Activated effector memory CD4-positive, alpha-beta T cell treated with Interleukin-2 at 50 U/mL for 16 hours (primary cell): ENCODE data around the gene CRAMP1.

Source experiments
- DNase-seq: peaks from one replicate; pipeline ENCODE4 v3.0.0-alpha.2; 2020

The CRAMP1 gene

GRCh38 chr16:1638757-1639156, 26.6 kb downstream of the CRAMP1 start:
- DNase-seq = no peak

DNA sequence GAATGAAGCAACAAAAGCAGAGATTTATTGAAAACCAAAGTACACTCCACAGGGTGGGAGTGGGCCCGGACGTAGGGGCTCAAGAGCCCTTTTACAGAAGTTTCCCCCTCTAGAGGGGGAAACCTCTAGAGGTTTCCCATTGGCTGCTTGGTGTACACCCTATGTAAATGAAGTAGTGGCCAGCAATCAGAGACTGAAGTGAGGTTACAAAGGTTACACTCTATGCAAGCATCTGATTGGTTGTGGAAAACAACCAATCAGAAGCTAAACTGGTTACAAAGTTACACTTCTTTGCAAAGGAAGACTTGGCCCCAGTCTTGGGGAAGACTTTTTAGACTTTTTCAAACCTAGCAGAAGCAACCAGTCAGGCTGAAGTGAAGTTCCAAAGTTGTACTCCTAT, 27.1 kb downstream of the CRAMP1 start:
- DNase-seq = no peak

- no peak for DNase-seq
These were observed 27.7 kb downstream of the CRAMP1 start for GRCh38 chr16:1639860-1640259.

DNA sequence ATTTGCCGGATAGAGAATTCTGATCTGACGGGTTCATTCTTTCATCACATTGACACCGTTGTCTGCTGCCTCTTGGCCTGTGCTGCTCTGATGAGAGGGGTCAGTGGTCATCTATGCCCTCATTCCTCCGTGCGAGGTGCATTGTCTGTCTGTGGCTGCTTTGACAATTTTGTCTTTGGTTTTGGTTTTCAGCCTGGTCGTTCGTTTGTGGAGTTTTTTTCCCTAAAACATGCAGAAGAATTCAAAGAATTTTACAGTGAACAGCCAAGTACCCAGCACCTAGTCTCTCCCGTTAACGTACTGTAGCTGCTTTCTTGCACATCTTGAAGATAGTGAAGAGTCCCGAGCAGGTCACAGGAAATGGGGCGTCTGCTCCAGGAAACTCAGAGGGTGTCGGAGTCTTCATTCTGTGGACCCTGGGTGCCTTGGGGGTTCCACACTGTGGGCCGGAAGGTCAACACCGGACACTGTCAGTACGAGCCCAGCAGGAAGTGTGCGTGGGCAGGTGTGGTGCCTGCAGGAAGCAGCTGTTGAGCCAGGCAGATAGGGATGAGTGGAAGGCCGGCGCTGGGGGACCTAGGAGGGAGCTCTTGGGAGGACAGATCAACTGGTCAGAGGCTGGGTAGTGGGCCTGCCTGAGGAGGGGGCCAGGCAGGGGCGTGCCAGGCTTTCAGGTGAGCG, 28.2 kb downstream of the CRAMP1 start:
- no peak for DNase-seq

DNA sequence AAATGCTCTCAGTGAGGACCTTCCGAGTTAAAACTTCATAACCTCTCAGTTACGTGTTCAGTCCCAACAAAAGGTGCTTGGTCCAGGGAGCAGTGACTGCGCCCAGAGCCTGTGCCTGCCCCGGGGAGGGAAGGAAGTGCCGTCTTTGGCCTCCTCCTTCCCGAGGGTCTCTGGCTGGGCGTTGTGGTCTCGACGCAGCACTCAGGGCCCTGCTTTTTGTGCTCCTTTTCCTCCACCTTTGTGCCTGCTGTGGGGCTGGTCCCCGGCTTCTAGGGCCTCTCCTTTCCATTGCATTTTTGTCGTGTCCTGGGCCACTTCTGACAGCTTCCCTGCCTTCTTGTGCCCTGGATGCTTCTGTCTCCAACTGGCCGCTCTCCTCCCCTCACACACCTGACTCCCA, 29.1 kb downstream of the CRAMP1 start:
- no peak for DNase-seq

- DNase-seq = no peak
These were observed 30.0 kb downstream of the CRAMP1 start for GRCh38 chr16:1642148-1642547.

GRCh38 chr16:1642753-1643152, 30.6 kb downstream of the CRAMP1 start:
- no peak for DNase-seq

DNA sequence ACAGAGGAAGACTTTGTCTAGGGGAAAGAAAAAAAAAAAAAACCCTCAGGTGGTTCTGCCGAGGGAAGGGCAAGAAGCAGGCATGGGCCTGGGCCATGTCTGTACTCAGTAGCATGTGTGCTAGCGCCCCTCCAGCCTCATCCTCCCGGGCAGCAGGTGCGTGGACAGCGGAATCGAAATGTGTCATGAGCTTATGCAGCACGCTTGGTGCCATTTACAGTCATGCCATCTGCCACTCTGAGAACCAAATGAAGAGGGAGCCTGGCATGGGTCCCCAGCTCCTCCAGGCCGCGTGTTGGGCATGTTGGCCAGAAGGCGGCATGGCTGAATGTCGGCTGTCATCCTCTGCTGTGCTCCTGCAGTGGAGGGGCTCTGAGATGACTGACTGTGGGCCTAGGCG, 31.4 kb downstream of the CRAMP1 start:
- DNase-seq = no peak

DNA sequence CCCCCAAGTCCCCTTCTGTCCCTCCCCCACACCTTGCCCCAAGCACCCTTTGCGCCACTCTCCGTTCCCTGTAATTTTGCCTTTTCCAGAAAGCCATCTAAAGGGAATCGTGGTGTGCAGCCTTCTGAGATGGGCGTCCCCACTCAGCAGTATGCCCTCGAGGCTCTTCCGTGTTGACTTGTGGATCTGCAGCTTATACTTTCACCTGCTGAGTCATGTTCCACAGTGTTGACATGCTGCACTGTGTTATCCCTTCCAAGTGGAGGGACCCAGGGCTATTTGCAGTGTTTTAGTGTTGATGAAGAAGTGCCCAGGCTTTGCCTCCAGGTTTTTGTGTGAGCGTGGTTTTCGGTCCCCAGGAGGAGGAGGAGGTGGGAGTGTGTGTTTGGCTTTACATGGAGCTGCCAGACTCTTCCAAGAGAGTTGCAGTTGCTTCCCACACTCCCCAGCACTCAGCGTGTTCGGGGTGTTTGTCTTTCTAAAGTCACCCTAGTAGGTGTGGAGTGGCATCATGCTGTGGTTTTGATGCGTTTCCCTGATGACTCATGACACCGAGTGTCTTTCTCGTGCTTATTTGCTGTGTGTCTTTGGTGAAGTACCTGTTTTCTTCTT, 33.9 kb downstream of the CRAMP1 start:
- peak; percentile 10 for DNase-seq

GRCh38 chr16:1647856-1648255, 35.7 kb downstream of the CRAMP1 start:
- no peak for DNase-seq

DNA sequence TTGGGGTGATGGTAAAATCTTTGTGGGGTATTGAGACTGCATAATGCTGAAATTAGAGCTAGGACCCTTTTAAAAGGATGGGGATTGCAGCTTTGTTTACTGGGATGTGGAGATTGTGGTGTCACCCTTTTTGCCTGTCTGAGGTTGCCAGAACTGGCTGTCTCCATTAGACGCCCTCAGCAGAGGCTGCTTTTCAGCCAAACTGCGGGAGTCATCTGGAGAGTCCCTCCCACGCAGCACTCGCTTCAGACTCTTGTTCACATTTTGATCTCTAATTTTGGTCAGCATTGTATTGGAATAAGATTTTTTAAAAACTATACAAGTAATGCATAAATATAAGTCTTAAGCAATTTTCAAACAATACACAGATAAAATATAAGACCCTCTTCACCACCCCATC, 38.0 kb downstream of the CRAMP1 start:
- DNase-seq = no peak

DNA sequence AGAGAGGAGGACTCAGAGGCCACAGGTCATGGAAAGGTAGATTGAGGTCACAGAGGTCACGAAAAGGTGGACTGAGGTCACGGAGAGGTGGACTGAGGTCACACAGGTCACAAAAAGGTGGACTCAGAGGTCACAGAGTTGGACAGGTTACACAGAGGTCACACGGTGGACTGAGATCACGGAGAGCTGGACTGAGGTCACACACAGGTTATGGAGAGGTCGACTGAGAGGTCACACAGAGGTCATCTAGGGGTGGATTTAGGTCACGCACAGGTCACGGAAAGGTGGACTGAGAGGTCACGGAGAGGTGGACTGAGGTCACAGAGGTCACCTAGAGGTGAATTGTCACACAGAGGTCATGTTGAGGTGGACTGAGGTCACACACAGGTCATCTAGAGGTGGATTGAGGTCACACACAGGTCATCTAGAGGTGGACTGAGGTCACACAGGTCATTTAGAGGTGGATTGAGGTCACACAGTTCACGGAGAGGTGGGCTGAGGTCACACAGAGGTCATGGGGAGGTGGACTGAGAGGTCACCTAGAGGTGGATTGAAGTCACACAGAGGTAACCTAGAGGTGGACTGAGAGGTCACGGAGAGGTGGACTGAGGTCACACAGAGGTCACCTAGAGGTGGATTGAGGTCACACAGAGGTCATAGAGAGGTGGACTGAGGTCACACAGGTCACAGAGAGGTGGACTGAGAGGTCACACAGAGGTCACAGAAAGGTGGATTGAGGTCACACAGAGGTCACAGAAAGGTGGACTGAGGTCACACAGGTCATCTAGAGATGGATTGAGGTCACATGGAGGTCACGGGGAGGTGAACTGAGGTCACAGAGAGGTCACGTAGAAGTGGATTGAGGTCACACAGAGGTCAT, 39.2 kb downstream of the CRAMP1 start:
- no peak for DNase-seq

DNA sequence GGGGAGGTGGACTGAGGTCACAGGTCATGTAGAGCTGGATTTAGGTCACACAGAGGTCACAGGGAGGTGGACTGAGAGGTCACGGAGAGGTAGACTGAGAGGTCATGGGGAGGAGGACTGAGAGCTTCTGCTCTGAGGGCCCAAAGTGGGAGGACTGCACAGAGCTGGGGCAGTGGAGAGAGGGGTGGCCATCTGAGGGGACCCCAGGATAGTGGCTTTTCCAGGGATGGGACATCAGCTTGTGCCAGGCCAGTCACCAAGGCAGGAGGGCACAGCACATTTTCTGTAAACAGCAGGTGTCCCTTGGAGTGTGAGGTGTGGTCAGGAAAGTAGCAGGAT, 39.8 kb downstream of the CRAMP1 start:
- DNase-seq = no peak

DNA sequence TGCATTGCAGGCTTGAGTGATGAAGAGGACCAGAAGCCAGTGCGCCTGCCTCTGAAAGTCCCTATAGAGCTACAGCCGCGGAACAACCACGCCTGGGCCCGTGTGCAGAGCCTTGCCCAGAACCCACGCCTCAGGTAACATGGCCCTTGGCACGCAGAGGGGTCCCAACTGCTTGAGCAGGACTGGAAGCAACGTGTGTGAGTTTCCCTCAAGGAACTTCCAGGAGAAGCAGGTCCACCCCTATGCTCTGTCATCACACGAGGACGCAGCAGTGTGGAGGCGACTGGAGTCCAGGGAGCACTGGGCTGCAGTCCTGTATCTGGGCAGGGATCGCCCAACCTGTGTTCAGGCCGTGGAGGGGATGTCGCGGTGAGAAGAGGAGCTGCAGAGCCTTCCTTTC, 40.9 kb downstream of the CRAMP1 start:
- DNase-seq = no peak

DNA sequence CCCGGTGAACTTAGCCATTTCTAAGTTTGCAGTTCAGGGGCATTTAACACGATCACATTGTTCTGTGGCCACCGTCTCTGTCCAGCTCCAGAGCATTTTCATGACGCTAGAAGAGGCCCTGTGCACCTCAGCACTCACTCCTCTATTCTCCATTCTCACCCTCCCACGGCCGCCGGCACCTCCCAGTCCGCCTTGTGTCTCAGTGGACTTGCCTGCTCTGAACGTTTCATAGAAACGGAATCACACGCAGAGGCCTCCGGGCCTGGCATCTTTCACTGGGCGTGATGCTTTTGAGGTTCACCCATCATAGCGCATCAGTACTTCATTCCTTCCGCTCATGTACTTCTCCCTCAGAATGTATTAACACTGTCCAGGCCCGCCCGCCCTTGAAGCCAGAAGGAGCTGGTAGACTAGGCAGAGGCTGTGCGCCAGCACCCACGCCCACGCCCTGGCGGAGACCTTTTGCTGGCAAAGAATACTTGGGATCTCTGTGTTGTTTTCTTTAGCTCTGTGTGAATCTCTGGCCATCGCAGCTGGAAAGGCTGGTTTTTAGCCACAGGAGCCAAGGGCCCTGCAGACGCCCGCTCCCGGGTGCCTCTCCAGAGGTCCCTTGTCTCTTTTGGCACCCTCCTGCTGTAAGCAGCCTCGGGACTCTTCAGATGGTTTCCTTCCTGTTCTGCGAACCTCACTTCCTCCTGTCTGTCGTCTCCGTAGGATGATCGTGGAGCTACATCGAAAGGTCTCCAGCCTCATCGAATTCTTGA, 42.5 kb downstream of the CRAMP1 start:
- DNase-seq = no peak

GRCh38 chr16:1655269-1655807, 43.2 kb downstream of the CRAMP1 start:
- DNase-seq = no peak

- no peak for DNase-seq
These were observed 44.0 kb downstream of the CRAMP1 start for GRCh38 chr16:1655909-1656807.

GRCh38 chr16:1656808-1657617, 44.9 kb downstream of the CRAMP1 start:
- DNase-seq = no peak

- no peak for DNase-seq
These were observed 45.7 kb downstream of the CRAMP1 start for GRCh38 chr16:1657841-1658240.

DNA sequence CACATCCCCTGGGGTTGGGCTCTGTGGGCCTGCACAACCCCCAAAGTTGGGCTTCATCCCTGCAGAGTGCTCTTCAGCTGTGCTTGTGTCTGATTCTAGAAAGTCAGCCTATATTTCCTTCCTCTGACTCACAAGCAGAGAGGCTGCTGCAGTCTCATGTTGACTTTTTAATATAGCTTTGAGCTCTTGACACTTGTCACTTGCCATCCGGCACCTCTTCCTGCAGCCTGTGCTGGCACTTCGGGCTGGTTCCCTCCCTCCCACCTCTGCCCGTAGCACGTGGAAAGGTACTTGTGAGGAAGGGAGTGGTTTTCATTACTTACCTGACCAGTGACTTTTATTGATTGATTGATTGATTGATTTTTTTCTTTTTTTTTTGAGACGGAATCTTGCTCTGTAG, 46.9 kb downstream of the CRAMP1 start:
- DNase-seq = no peak

- no peak for DNase-seq
These were observed 49.7 kb downstream of the CRAMP1 start for GRCh38 chr16:1661826-1662225.
